Ramos (cell line): Measurements from ENCODE around the gene LILRA2.
"Not testable (repeated sequence)": the region's sequence is repeated elsewhere in the genome, so short reads cannot be mapped to it uniquely, and the experiment has no call there.

ENCODE experiments used
- in situ Hi-C: fragments of 300-500 bp; cut with MboI; formaldehyde crosslinking; loops from one replicate; pipeline ENCODE4 v1.14.3; 2022; ENCODE audit warnings: low sequenced_read_pairs; ENCODE audit not compliant: unreplicated experiment

The LILRA2 gene

DNA sequence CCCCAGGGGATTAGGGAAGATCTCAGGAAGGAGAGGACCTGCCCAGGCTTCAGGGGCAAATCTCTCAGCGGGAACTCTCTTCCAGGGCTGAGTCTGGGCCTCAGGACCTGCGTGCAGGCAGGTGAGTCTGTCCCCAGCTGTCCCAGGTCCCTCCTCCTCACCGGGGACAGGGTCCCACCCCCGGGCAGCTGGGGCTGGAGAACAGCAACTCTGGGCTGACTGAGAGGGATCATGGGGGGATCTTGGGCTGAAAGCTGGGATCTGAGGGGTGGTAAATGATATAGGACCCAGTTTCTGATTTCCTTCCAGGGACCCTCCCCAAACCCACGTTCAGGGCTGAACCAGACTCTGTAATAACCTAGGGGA, 34.2 kb downstream of the LILRA2 start:
- in situ Hi-C loops, result no loop called here

GRCh38 chr19:54608205-54608604, 34.6 kb downstream of the LILRA2 start:
- in situ Hi-C loops, result no loop called here

- in situ Hi-C loops, result no loop called here
These were observed 35.2 kb downstream of the LILRA2 start for GRCh38 chr19:54608792-54609191.

DNA sequence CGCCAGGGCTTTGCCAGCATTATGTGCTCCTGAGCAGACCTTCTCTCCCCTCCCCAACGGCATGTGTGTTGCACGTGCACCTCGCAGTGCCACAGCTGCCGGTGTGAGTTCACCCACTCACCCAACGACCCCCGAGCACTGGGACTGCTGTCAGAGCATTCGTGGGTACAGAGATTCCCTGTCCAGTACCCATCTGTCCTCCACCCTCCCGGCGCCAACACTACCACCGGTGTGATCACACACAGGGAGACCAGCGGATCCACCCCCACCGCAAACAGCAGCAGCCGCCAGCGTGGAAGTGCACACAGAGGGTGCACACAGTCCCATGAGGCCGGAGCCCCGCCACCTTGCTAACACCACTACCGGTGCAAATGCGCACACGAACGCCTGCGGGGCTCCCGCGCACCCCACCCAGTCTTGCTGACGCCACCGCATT, 35.8 kb downstream of the LILRA2 start:
- in situ Hi-C loops, result no loop called here

- in situ Hi-C loops, result no loop called here
These were observed 38.8 kb downstream of the LILRA2 start for GRCh38 chr19:54612428-54612827.

DNA sequence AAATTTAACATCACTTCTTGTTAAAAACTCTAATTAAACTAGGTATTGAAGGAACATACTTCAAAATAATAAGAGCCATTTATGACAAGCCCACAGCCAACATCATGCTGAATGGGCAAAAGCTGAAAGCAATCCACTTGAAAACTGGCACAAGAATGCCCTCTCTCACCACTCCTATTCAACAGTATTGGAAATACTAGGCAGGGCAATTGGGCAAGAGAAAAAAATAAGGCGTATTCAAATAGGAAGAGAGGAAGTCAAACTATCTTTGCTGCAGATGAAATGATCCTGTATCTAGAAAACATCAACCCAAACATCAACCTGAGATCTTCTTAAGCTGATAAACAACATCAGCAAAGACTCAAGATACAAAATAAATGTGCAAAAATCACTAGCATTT, 41.1 kb downstream of the LILRA2 start:
- in situ Hi-C loops, result no loop called here

DNA sequence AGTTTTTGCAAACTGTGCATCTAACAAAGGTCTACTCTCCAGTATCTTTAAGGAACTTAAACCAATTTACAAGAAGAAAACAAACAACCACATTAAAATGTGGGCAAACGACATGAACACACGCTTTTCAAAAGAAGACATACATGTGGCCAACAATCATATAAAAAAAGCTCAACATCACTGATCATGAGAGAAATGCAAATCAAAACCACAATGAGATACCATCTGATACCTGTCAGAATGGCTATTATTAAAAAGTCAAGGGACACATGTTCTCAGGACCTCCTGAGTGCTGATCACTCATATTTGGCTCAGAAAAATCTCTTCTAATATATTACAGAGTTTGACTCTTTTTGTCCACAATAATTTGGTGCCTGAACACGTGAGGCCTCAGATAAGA, 42.5 kb downstream of the LILRA2 start:
- in situ Hi-C loops, result no loop called here

DNA sequence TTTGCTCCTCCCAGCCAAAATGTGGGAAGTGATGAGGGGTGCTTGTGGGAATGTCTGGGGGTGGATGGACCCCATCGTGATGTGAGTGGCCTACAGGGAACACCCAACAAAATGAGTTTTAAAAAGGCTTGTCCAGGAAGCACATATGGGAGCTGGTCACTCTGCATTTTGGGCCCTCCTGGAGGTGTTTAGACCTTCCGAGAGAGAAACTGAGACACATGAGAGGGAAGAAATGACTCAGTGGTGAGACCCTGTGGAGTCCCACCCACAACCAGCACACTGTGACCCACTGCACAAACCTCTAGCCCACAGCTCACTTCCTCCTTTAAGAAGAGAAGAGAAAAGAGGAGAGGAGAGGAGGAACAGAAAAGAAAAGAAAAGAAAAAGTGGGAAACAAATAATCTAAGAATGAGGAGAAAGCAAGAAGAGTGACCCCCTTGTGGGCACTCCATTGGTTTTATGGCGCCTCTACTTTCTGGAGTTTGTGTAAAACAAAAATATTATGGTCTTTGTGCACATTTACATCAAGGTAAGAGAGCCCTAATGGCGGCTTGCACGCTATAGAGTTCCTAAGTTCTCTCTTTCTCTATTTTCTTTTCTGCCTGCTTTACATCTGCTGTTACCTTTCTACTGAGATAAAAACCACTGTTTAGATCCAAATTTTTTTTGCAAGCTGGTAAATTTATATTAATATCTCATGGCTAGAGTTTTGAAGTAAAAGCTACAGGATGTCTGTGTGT, 43.4 kb downstream of the LILRA2 start:
- in situ Hi-C loops, result no loop called here

GRCh38 chr19:54620464-54620863, 46.9 kb downstream of the LILRA2 start:
- in situ Hi-C loops, result no loop called here

DNA sequence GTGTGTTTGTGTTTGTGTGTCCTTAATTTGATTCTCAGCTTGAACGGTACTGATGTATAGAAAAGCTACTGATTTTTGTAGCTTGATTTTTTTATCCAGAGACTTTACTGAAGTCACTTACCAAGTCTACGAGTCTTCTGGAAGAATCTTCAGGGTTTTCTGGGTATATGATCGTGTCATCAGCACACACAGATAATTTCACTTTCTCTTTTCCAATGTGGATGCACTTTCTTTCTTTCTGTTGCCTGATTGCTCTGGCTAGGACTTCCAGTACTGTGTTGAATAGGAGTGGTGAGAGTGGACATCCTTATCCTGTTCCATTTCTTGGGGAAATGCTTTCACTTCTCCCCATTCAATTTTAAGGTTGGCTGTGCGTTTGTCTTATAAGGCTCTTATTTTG, 48.8 kb downstream of the LILRA2 start:
- in situ Hi-C loops, result no loop called here

DNA sequence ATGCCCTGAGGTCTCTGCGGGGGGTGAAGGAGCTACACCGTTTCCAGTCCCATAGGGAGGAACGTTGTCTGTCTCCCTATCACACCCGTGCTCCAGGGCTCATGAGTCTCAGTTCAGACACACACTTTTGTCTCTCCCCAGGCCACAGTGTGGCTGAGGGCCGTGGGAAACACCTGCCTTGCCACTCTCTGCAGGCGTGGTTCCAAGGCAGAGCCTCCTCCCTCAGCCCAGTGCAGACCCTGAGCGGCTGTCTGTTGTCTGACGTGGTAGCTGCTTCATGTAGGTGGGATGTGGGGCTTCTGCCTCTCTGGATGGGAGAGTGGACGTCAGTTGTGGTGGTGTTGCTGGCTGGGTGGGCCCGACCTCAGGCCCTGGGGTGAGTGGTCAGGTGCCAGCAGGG, 50.6 kb downstream of the LILRA2 start:
- in situ Hi-C loops, result not testable (repeated sequence)

- in situ Hi-C loops, result not testable (repeated sequence)
These were observed 51.5 kb downstream of the LILRA2 start for GRCh38 chr19:54624934-54625730.

- in situ Hi-C loops, result no loop called here
These were observed 53.2 kb downstream of the LILRA2 start for GRCh38 chr19:54626757-54627156.

DNA sequence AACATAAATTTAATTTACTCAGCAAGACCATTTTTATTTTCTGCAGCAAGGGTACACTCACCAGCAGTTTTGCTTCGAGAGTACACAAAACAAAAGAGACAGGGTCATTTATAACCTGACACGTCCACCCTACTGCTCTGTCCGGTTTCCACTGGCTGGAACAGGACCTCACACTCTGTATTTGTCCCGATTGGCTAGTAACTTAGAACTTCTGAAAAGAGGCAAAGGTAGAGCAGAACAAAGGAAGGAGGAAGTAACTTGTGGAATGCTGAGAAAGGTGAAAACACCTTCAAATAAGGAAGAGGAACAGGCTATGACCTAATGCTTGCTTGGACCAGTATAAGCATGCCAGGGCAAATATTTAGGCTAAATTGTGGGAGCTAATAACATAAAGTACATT, 54.3 kb downstream of the LILRA2 start:
- in situ Hi-C loops, result not testable (repeated sequence)

DNA sequence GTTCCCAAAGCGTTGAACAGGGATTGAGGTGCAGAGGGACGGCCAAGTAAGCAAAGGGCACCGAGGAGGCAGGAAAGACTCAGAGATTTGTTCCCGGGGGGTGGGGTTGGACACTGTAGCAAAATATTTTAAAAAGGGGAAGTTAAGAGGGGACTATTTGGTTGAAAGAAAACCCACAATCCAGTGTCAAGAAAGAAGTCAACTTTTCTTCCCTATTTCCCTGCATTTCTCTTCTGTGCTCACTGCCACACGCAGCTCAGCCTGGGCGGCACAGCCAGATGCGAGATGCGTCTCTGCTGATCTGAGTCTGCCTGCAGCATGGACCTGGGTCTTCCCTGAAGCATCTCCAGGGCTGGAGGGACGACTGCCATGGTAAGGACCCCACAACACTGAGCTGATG, 56.7 kb downstream of the LILRA2 start, which contains the start of gene LILRB1:
LILRB1 (plus strand) TSS at position 223 of the 400 bp plus-strand sequence. CDS start 590 bp downstream, outside the sequence.
- in situ Hi-C loops, result loop anchor here (5.0 kb wide), 1 partner anchor 333 kb away; no protein-coding TSS in a partner anchor

DNA sequence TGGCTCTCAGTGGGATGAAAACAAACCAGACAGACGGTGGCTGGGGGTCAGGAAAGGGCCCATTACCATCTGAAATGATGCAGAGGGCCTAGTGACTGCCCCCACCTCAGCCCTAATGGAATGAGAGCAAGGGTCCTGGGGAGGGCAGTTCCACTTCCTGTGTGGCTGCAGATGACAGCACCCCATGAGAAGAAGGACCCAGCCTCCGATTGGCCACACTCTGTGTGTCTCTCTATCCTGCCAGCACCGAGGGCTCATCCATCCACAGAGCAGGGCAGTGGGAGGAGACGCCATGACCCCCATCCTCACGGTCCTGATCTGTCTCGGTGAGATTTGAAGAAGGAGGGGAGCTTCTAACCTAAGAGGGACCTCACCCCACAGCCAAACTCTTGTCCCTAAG, 57.2 kb downstream of the LILRA2 start:
- in situ Hi-C loops, result loop anchor here (5.0 kb wide), 1 partner anchor 333 kb away; no protein-coding TSS in a partner anchor

DNA sequence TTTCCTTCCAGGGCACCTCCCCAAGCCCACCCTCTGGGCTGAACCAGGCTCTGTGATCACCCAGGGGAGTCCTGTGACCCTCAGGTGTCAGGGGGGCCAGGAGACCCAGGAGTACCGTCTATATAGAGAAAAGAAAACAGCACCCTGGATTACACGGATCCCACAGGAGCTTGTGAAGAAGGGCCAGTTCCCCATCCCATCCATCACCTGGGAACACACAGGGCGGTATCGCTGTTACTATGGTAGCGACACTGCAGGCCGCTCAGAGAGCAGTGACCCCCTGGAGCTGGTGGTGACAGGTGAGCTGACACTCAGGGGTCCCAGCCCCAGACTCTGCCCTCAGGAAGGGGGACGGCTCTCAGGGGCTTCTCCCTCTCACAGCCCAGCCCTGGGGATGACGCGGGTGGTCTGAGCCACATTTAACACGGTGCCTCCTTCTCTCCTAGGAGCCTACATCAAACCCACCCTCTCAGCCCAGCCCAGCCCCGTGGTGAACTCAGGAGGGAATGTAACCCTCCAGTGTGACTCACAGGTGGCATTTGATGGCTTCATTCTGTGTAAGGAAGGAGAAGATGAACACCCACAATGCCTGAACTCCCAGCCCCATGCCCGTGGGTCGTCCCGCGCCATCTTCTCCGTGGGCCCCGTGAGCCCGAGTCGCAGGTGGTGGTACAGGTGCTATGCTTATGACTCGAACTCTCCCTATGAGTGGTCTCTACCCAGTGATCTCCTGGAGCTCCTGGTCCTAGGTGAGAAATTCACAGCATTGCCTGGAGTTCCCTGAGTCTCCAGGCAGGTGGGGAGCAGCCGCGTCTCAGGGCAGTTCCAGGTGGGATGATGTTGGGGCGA, 58.1 kb downstream of the LILRA2 start:
- in situ Hi-C loops, result loop anchor here (5.0 kb wide), 1 partner anchor 334 kb away; no protein-coding TSS in a partner anchor

DNA sequence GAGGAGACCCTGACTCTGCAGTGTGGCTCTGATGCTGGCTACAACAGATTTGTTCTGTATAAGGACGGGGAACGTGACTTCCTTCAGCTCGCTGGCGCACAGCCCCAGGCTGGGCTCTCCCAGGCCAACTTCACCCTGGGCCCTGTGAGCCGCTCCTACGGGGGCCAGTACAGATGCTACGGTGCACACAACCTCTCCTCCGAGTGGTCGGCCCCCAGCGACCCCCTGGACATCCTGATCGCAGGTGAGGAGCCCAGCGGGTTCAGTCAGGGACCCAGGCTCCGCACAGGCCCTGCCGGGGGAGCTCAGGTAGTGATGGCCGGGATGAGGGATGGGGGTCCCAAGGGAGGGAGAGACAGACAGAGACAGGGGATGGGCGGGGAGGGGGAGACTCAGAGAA, 58.9 kb downstream of the LILRA2 start:
- in situ Hi-C loops, result loop anchor here (5.0 kb wide), 1 partner anchor 335 kb away; no protein-coding TSS in a partner anchor

DNA sequence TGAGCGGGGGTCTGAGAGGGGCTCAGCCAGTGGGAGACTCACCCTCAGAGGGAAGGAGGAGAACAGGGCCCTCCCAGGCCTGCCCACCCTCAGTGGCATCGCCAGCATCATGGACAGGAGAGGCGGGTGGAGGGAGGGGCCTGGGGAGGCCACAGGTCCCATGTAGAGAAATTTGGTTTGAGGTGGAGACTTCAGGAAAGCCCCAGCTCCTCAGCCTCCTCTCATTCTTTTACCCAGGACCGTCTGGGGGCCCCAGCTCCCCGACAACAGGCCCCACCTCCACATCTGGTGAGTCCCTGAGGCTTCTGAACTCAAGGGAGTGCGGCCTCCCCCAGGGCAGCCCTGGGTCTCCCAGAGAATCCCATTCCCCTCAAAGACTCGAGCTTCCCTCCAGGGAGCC, 59.8 kb downstream of the LILRA2 start:
- in situ Hi-C loops, result loop anchor here (5.0 kb wide), 1 partner anchor 336 kb away; no protein-coding TSS in a partner anchor

DNA sequence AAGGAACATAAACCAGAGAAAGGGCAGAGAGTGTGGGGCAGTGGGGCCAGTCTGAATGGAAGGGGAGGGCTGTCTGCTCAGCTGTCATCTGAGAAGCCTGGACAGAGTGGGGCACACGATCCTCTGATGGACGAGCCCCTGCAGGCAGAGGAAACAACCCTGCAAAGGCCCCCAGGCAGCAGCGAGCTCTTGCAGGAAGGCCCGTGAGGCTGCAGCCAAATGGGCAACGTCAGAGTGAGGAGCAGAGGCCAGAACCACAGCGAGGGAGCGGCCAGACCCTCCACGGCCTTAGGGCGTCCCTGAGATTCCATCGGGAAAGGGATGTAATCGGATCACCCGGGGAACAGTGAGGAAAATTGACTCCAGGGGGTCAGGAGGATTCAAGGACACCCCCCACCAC, 62.5 kb downstream of the LILRA2 start:
- in situ Hi-C loops, result not testable (repeated sequence)
